Sciatic nerve (tissue), 2 donors: ENCODE results near the gene CTLA4. TPM values are rescaled to one million over a fixed set of nuclear protein-coding genes. Genes with fewer than 3 reads are reported as not detected.

Source experiments
- ATAC-seq: fragments of 200-7000 bp; cut with Tn5 transposase; one replicate; pipeline ENCODE4 v1.9.1; 2020; ENCODE audit warnings: mild to moderate bottlenecking, moderate library complexity
- DNase-seq: peaks from one replicate; pipeline ENCODE4 v3.0.0-alpha.2; 2020; ENCODE audit warnings: low spot score
- intact Hi-C: fragments of 100-400 bp; cut with DNase I; formaldehyde crosslinking; loops from one replicate; pipeline ENCODE4 v1.14.2; 2022
- total RNA-seq: library from RNA; stranded (reverse); fragmentation: NEBNext Ultra II Directional; extraction: Animal tissue kit (Norgen Biotek cat#: 25700); gene quantifications from one replicate; pipeline ENCODE4 v1.2.1, GENCODE V29; 2021
- donor health status: DM: no; HTN: no; CAD: no.
- donor health status: DM: no; HTN: no; CAD: no.

The CTLA4 gene
- total RNA-seq, 1 donor from 2014 or later, result 0.67 TPM

GRCh38 chr2:203914546-203915182, 47.1 kb downstream of the CTLA4 start:
- intact Hi-C loops, result loop anchor here (5.0 kb wide), 1 partner anchor 702 kb away; no protein-coding TSS in a partner anchor
- DNase-seq, result no peak
- no peak for ATAC-seq

DNA sequence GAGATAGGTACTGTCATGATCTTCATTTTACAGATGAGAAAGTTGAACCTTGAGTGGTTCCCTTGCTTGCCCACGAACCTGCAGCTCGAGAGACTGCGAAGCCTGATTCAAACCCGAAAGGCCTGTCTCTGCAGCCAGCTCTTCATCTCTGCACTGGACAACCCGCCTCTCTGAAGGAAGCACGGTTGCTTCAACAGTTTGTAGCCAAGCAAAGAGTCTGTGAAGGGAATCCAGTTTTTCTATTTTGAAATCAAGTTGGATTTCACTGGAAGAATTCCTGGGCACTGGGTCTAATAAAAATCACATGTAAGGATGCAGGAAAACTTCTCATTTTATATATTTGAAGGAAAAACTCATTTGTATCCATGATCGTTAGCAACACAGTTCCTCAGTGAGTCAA, 47.7 kb downstream of the CTLA4 start:
- DNase-seq, result no peak
- intact Hi-C loops, result loop anchor here (5.0 kb wide), 1 partner anchor 703 kb away; no protein-coding TSS in a partner anchor
- peak; percentile 75 for ATAC-seq

DNA sequence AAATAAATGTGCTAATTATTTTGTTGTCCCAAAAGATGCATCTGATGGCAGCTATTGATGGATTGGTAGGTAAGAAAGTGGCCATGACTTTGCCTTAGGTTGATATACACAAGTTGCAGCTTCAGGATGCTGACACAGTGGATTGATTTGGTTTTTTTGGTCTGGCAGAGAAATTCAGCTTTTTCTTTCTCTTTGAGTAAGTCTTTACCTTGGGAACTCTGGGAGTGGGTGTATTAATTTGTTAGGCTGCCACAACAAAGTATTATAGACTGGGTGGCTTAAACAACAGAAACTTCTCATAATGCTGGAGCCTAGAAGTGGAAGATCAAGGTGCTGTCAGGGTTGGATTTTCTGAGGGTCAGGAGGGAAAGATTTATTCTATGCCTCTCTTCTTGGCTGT, 49.2 kb downstream of the CTLA4 start:
- intact Hi-C loops, result loop anchor here (5.0 kb wide), 1 partner anchor 704 kb away; no protein-coding TSS in a partner anchor
- DNase-seq (no peak), ATAC-seq (no peak)

- peak; percentile 33 for ATAC-seq
- DNase-seq, result no peak
- intact Hi-C loops, result loop anchor here (5.0 kb wide), 1 partner anchor 706 kb away; no protein-coding TSS in a partner anchor
Observed at GRCh38 chr2:203918264-203918663, 50.7 kb downstream of the CTLA4 start.

GRCh38 chr2:203918839-203919238, 51.3 kb downstream of the CTLA4 start:
- intact Hi-C loops, result loop anchor here (5.0 kb wide), 1 partner anchor 707 kb away; no protein-coding TSS in a partner anchor
- DNase-seq (no peak), ATAC-seq (peak; percentile 54)

Other genes starting within 250 kb of the CTLA4 start
- gene CD28, start 161.1 kb upstream of the CTLA4 start, total RNA-seq, result 3.4 TPM
- not detected for gene ICOS, start 69.0 kb downstream of the CTLA4 start, total RNA-seq